ENCODE measurements around the gene NDOR1.

The NDOR1 gene

GRCh38 chr9:137226338-137227053 is 21.0 kb downstream of the NDOR1 start:
- no peak for DNase-seq (ENCODE audit: extremely low read depth, low read depth)
- no peak overlapping the region for H3K4me3 ChIP-seq (replicated peaks; ENCODE audit: low read depth, low read length)
- TF ChIP-seq, protein P1, sequence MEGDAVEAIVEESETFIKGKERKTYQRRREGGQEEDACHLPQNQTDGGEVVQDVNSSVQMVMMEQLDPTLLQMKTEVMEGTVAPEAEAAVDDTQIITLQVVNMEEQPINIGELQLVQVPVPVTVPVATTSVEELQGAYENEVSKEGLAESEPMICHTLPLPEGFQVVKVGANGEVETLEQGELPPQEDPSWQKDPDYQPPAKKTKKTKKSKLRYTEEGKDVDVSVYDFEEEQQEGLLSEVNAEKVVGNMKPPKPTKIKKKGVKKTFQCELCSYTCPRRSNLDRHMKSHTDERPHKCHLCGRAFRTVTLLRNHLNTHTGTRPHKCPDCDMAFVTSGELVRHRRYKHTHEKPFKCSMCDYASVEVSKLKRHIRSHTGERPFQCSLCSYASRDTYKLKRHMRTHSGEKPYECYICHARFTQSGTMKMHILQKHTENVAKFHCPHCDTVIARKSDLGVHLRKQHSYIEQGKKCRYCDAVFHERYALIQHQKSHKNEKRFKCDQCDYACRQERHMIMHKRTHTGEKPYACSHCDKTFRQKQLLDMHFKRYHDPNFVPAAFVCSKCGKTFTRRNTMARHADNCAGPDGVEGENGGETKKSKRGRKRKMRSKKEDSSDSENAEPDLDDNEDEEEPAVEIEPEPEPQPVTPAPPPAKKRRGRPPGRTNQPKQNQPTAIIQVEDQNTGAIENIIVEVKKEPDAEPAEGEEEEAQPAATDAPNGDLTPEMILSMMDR (IDR thresholded peaks at IDR 0.05; ENCODE audit: low read depth, low read length, missing control alignments): no peak

DNA sequence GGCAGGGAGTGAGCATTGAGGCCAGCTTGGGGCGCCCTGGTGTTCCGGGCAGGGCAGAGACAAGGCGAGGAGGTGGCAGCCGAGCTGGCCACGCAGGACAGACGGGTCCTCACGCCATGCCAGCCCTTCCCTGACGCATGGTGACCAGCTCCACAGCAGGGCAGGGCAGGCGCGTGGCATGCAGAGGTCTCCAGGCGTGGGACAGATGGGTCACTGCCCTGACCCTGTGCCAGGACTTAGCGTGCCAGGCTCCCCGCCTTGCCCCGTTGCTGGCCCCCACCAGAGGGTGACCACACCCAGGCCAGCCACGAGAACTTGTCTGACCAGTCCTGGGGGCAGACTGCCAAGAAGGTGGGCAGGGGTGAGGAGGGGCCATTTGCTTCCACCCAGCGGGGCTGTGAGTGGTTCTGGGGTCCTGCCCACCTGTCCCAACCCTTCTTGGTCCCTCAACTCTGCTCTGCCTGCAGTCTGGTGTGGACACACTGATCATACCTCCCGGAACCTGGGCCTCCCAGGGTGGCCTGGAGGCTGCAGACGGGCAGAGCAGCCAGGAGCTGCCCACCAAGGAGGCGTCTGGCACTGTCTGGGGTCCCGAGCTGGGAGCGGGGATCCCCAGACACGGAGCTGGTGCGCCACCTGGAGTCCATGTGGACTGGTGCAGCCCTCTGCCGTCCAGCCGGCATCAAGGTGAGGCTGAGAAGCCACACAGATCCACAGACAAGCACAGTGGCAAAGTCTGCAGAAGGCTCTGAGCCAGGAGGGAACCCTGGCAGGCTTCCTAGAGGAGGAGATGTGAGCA is 21.8 kb downstream of the NDOR1 start, which contains the start of gene RNF224:
TSS of gene RNF224 (plus strand) at position 449 of the 799 bp plus-strand sequence. CDS start 834 bp downstream, outside the sequence.
- peak; percentile 38 for DNase-seq (ENCODE audit: extremely low read depth, low read depth)
- no peak within 1 kb of the TSS for H3K4me3 ChIP-seq (replicated peaks; ENCODE audit: low read depth, low read length)
- TF ChIP-seq, protein P1 (IDR thresholded peaks at IDR 0.05; ENCODE audit: low read depth, low read length, missing control alignments): peak; percentile 87

- H3K4me3 ChIP-seq (replicated peaks; ENCODE audit: low read depth, low read length): no peak overlapping the region
- TF ChIP-seq, protein P1 (IDR thresholded peaks at IDR 0.05; ENCODE audit: low read depth, low read length, missing control alignments): no peak
These were observed 22.5 kb downstream of the NDOR1 start for GRCh38 chr9:137227853-137228505.

GRCh38 chr9:137228506-137228967 is 23.0 kb downstream of the NDOR1 start:
- H3K4me3 ChIP-seq (replicated peaks; ENCODE audit: low read depth, low read length): no peak overlapping the region
- no peak for DNase-seq (ENCODE audit: extremely low read depth, low read depth)
- TF ChIP-seq, protein P1 (IDR thresholded peaks at IDR 0.05; ENCODE audit: low read depth, low read length, missing control alignments): no peak

More at GRCh38 chr9:137227853-137228505, 22.5 kb downstream of the NDOR1 start:
- no peak for DNase-seq (ENCODE audit: extremely low read depth, low read depth)

GRCh38 chr9:137228968-137229896 is 23.7 kb downstream of the NDOR1 start:
- no peak for DNase-seq (ENCODE audit: extremely low read depth, low read depth)
- TF ChIP-seq, protein P1 (IDR thresholded peaks at IDR 0.05; ENCODE audit: low read depth, low read length, missing control alignments): no peak

More at GRCh38 chr9:137228968-137229896, 23.7 kb downstream of the NDOR1 start:
- H3K4me3 ChIP-seq (replicated peaks; ENCODE audit: low read depth, low read length): no peak overlapping the region
